HepG2 (cell line): Measurements from ENCODE around the gene ARHGEF12. TPM values are rescaled to one million over a fixed set of nuclear protein-coding genes. Genes with fewer than 3 reads are reported as not detected.

Experiments
- CREM ChIP-seq, 2 experiments: sonication (generic) in 1 of 2; formaldehyde crosslinking in 1 of 2; IDR thresholded peaks; 2 replicates each; pipeline versions ENCODE4 v1.4.0 to v1.6.1; 2016 to 2020; ENCODE audit warnings: antibody characterized with exemption in 1 of 2, mild to moderate bottlenecking in 1 of 2, missing genetic modification reagents in 1 of 2
- FOXO4 ChIP-seq: sonication (generic); formaldehyde crosslinking; conservative IDR thresholded peaks from 2 replicates; pipeline ENCODE4 v1.8.1; 2023; ENCODE audit warnings: missing genetic modification reagents
- HNF4G ChIP-seq, 2 experiments: sonication (generic) in 1 of 2; formaldehyde crosslinking in 1 of 2; IDR thresholded peaks; 2 replicates each; pipeline versions ENCODE4 v1.4.0 to v1.6.1; 2011 to 2020; ENCODE audit warnings: borderline replicate concordance in 2 of 2, low read depth in 2 of 2, mild to moderate bottlenecking in 2 of 2, low read length in 1 of 2, missing genetic modification reagents in 1 of 2, moderate library complexity in 1 of 2
- KLF15 ChIP-seq: sonication (generic); formaldehyde crosslinking; IDR thresholded peaks from 2 replicates; pipeline ENCODE4 v1.8.1; 2023; ENCODE audit warnings: borderline replicate concordance, mild to moderate bottlenecking, inconsistent platforms, missing genetic modification reagents, mixed read lengths
- PHF21A ChIP-seq: sonication (generic); formaldehyde crosslinking; IDR thresholded peaks from 2 replicates; pipeline ENCODE4 v1.5.0; 2020; ENCODE audit warnings: mild to moderate bottlenecking, missing genetic modification reagents
- ZNF615 ChIP-seq: sonication (generic); formaldehyde crosslinking; IDR thresholded peaks from 2 replicates; pipeline ENCODE4 v1.5.0; 2020; ENCODE audit warnings: mild to moderate bottlenecking, missing genetic modification reagents, borderline replicate concordance
- polyA plus RNA-seq, 8 experiments: library from polyadenylated mRNA; depleted of rRNA in 3 of 8; stranded (reverse) in 7 of 8; unstranded in 1 of 8; fragments of >200 nt; fragmentation: Illumina TruSeq in 4 of 8; extraction: Trizol in 4 of 8; gene quantifications; 2 replicates each; pipeline versions ENCODE4 v1.2.1 to v1.2.3, GENCODE V29; 2011 to 2016; ENCODE audit warnings: low read depth in 4 of 8, missing spikeins in 1 of 8, mixed read lengths in 1 of 8; ENCODE audit not compliant: insufficient read depth in 1 of 8
- total RNA-seq, 5 experiments: library from RNA; depleted of rRNA; stranded (reverse); fragments of >200 nt; fragmentation: Illumina TruSeq; extraction: Trizol; gene quantifications; 2 replicates each; pipeline ENCODE4 v1.2.3, GENCODE V29; 2016; ENCODE audit warnings: low read depth in 1 of 5
- TF ChIP-seq, protein P1 (sequence below): sonication (generic); formaldehyde crosslinking; IDR thresholded peaks from 2 replicates; pipeline ENCODE4 v1.4.0; 2020; ENCODE audit warnings: missing genetic modification reagents

ARHGEF12 gene
- total and polyA plus RNA-seq, 2 of the 13 experiments (the other 11 are each of a cell fraction or from before 2014, with no cell fraction given) = 17.9 to 54.4 TPM

DNA sequence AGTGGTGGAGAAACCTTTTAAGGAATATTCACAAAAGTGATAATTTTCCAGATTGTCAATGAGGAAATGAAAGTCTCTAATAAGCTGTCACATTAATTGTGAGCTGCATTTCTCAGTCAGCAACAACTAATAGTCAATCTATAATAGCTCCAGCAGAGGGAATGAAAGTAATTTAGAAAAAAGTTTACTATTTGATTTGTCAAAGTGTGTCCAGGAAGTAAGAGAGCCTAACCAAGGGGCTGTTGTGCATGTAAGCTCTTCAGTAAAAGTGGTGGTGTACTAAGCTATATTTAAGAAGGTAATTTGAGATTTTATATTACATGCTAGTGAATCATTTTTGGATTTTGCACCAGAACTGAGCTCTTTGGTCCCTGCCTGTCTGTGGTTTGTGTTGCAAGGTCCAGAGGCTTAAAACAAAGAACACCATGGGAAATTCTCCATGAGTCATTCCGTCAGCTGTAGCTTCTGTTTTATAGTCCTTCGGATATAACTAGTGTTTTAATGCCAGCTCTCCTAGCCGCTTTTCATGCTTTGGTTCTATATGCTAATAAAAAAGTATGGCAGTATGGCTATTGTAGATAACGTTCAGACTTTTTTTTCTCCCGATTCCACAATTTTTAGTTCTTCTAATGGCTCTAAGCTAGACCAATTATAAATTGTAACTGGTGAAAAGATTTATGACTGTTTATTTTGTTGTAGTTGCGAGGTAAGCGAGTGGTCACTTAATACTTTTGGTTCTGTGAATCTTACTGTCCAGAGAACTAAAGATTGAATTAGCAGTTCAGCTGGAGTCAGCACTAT lies 64.6 kb downstream of the ARHGEF12 start (continued):
- TF ChIP-seq KLF15 (CRISPR knock-in tag) (no peak), HNF4G (IDR thresholded peaks at IDR 0.05; ENCODE audit: borderline replicate concordance, low read depth, low read length) (peak; percentile 83; the same call in 1 of the 2 replicates), HNF4G (CRISPR knock-in tag; IDR thresholded peaks at IDR 0.05; ENCODE audit: borderline replicate concordance, low read depth) (no peak), CREM (IDR thresholded peaks at IDR 0.05) (peak; percentile 40; the same call in 1 of the 2 replicates), CREM (CRISPR knock-in tag; IDR thresholded peaks at IDR 0.05) (no peak), PHF21A (CRISPR knock-in tag) (0 out of 2 replicates have a peak, but pooled peaks have one; percentile 31), FOXO4 (CRISPR knock-in tag) (no peak), ZNF615 (no peak)
- TF ChIP-seq, protein P1, sequence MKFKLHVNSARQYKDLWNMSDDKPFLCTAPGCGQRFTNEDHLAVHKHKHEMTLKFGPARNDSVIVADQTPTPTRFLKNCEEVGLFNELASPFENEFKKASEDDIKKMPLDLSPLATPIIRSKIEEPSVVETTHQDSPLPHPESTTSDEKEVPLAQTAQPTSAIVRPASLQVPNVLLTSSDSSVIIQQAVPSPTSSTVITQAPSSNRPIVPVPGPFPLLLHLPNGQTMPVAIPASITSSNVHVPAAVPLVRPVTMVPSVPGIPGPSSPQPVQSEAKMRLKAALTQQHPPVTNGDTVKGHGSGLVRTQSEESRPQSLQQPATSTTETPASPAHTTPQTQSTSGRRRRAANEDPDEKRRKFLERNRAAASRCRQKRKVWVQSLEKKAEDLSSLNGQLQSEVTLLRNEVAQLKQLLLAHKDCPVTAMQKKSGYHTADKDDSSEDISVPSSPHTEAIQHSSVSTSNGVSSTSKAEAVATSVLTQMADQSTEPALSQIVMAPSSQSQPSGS (CRISPR knock-in tag) = peak; percentile 31; the same call in 1 of the 2 replicates
